ENCODE data around the gene ITGAV. TPM values are rescaled to one million over a fixed set of nuclear protein-coding genes. Genes with fewer than 3 reads are reported as not detected.
A peak's percentile ranks its signal among the peaks of the same experiment; 100 is the strongest.

The ITGAV gene
- total RNA-seq = 100 to 1,000 TPM in 2 of 4 donors, 10 to 100 TPM in 2; 98.4 to 117 (median 105) TPM

DNA sequence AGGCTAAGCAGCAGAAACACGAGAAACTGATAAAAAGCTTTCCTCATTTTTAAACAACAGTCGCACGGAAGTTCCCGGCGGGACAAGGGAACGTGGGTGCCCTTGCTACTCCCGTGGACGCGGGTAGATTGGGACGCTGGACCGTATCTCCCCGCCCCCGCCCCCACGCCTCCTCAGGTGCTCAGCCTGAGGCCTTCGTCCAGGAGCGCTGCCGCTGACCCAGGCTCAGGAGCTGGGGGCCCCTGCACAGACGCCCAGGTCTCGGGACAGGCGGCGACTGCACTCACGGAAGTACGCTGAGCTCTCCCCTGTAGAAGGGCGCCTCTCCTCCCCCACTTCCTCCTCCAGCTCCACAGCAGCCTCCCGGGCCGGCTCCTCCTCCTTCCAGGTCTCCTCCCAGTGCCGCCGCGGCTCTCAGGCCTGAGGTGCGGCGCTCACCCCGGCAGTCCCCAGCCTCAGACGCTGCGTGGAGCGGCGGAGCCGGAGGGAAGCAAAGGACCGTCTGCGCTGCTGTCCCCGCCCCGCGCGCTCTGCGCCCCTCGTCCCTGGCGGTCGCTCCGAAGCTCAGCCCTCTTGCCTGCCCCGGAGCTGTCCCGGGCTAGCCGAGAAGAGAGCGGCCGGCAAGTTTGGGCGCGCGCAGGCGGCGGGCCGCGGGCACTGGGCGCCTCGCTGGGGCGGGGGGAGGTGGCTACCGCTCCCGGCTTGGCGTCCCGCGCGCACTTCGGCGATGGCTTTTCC lies at the start of gene ITGAV:
Gene ITGAV, plus strand, starts transcription at position 445 of the 738 bp plus-strand sequence. Its CDS starts 283 bp downstream, at position 728.
- Histone ChIP-seq H3K27me3 (no peaks in the 10 kb centered on the region), H3K4me1 (peaks cover under 1 to 45% (median 44%) of the 10 kb centered on the region in 4 donors), H3K4me3 (peak within 1 kb of the TSS; percentile 59 to 91 (median 78)), H3K9me3 (no peaks in the 10 kb centered on the region), H3K27ac (replicated peaks in 1 of 4) (peak within 1 kb of the TSS; percentile 87 to 96 (median 95)), H3K36me3 (no peaks in the 10 kb centered on the region)
- DNase-seq (ENCODE audit: extremely low spot score) = peak; percentile 98
- TF ChIP-seq POLR2AphosphoS5 (IDR thresholded peaks at IDR 0.05) = peak; percentile 89 to 96
- peak; percentile 78 for TF ChIP-seq POLR2A (IDR thresholded peaks at IDR 0.05; ENCODE audit: low read depth)
- TF ChIP-seq, protein P1, sequence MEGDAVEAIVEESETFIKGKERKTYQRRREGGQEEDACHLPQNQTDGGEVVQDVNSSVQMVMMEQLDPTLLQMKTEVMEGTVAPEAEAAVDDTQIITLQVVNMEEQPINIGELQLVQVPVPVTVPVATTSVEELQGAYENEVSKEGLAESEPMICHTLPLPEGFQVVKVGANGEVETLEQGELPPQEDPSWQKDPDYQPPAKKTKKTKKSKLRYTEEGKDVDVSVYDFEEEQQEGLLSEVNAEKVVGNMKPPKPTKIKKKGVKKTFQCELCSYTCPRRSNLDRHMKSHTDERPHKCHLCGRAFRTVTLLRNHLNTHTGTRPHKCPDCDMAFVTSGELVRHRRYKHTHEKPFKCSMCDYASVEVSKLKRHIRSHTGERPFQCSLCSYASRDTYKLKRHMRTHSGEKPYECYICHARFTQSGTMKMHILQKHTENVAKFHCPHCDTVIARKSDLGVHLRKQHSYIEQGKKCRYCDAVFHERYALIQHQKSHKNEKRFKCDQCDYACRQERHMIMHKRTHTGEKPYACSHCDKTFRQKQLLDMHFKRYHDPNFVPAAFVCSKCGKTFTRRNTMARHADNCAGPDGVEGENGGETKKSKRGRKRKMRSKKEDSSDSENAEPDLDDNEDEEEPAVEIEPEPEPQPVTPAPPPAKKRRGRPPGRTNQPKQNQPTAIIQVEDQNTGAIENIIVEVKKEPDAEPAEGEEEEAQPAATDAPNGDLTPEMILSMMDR (IDR thresholded peaks at IDR 0.05) = peak in 1 of 3 experiments; percentile 2
- TF ChIP-seq EP300 (IDR thresholded peaks at IDR 0.05) = no peak
- 0% methylated on average over 8 of the region's 71 CpGs for WGBS
- intact Hi-C loops (cut with DNase I) = loop anchor here (5.0 kb wide), 1 partner anchor 97 kb away; no protein-coding TSS in a partner anchor

DNA sequence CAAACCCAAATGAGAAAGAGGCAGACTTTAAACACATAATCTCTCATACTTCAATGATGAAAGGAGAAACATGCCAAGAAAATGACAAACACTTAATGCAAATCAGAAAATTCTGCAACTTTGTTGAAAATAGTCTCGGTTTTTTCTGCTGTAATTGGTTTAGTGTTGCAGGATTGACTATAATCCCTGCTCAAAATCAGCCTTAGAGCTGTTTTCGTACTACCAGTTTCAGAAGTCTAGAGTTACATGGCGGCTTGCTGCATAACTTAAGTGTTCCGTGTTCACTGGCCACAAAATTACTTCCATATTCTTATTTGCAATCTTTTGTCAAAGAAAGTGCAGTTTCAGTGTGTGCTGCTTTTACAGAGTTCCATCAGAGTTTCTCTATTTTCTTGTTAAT lies 48.9 kb upstream of the ITGAV start:
- peaks cover 4 to 22% (median 20%) of the 10 kb centered on the region in 4 donors for H3K4me1 ChIP-seq
- no peak overlapping the region for H3K27ac ChIP-seq (replicated peaks in 1 of 4)
- intact Hi-C loops (cut with DNase I) = no loop called here
- no peaks in the 10 kb centered on the region for H3K9me3 ChIP-seq
- no peaks in the 10 kb centered on the region for H3K27me3 ChIP-seq
- no peak for DNase-seq (ENCODE audit: extremely low spot score)
- H3K36me3 ChIP-seq = no peaks in the 10 kb centered on the region
- TF ChIP-seq POLR2AphosphoS5 (IDR thresholded peaks at IDR 0.05) (no peak), POLR2A (IDR thresholded peaks at IDR 0.05; ENCODE audit: low read depth) (no peak), EP300 (IDR thresholded peaks at IDR 0.05) (no peak)
- TF ChIP-seq, protein P1 (IDR thresholded peaks at IDR 0.05) = no peak
- H3K4me3 ChIP-seq = no peak overlapping the region
- WGBS = 86% methylated on average over 4 of the region's 4 CpGs

DNA sequence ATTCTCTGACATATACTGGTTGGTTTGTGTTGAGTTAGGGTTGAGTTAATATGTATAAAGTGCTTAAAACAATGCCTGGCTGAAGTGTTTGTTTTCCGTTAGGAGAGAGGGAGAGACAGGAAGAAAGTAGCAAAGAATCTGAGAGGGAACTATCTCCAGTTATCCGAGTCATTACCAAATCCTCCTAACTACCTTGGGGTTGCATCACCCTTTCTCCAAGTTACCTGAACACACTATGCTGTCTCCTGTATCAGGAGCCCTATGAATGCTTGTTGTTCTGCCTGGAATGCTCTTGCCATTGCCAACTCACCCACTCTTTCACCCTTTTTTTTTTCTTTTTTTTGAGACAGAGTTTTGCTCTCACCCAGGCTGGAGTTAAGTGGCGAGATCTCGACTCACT lies 47.9 kb upstream of the ITGAV start:
- intact Hi-C loops (cut with DNase I) = no loop called here
- no peak for TF ChIP-seq POLR2A (IDR thresholded peaks at IDR 0.05; ENCODE audit: low read depth)
- no peak for TF ChIP-seq EP300 (IDR thresholded peaks at IDR 0.05)
- TF ChIP-seq, protein P1 (IDR thresholded peaks at IDR 0.05) = no peak
- no peak for TF ChIP-seq POLR2AphosphoS5 (IDR thresholded peaks at IDR 0.05)
- Histone ChIP-seq H3K27me3 (no peaks in the 10 kb centered on the region), H3K27ac (replicated peaks in 1 of 4) (no peak overlapping the region), H3K4me3 (no peak overlapping the region), H3K4me1 (peaks cover 4 to 32% (median 30%) of the 10 kb centered on the region in 4 donors), H3K9me3 (no peaks in the 10 kb centered on the region), H3K36me3 (no peaks in the 10 kb centered on the region)
- 96% methylated on average over 4 of the region's 4 CpGs for WGBS
- no peak for DNase-seq (ENCODE audit: extremely low spot score)

DNA sequence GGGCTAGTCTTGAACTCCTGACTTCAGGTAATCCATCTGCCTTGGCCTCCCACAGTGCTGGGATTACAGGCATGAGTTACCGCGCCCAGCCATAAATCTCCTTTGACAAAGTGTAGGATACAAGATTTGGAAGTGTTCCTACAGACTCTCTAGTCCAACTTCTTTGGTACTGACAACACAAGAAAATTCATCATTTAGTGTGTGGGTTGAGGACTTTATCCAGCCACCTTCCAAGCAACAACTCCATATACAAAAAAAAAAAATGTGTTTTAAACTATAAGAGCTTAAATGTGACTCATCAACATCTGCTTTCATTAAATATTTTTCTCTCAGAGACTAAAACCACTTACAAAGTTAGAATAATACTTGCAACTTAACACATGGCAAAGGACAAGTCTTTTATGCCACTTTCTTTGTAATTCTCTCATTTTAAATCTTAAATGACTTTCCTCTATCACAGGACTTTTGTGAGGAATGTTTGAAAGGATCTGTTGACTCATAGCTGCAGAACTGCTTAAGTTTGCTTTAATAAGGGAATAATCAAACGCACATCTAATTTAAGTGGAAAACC lies 46.2 kb upstream of the ITGAV start:
- H3K4me3 ChIP-seq = no peak overlapping the region

More for the DNA sequence above, 46.2 kb upstream of the ITGAV start:
- Histone ChIP-seq H3K4me1 (peaks cover 4 to 33% (median 31%) of the 10 kb centered on the region in 4 donors), H3K9me3 (no peaks in the 10 kb centered on the region), H3K27me3 (no peaks in the 10 kb centered on the region), H3K27ac (replicated peaks in 1 of 4) (peak overlapping the region; percentile 40 to 79 (median 65)), H3K36me3 (no peaks in the 10 kb centered on the region)
- TF ChIP-seq POLR2A (IDR thresholded peaks at IDR 0.05; ENCODE audit: low read depth) (no peak), EP300 (IDR thresholded peaks at IDR 0.05) (no peak), POLR2AphosphoS5 (IDR thresholded peaks at IDR 0.05) (no peak)
- TF ChIP-seq, protein P1 (IDR thresholded peaks at IDR 0.05) = no peak
- intact Hi-C loops (cut with DNase I) = no loop called here
- 33% methylated on average over 3 of the region's 3 CpGs for WGBS
- DNase-seq (ENCODE audit: extremely low spot score) = no peak

All from esophagus muscularis mucosa (tissue), 4 donors.